SK-N-SH (cell line): ENCODE results near the gene MARCHF11. TPM values are rescaled to one million over a fixed set of nuclear protein-coding genes. Genes with fewer than 3 reads are reported as not detected.
A peak's percentile ranks its signal among the peaks of the same experiment; 100 is the strongest.

ENCODE experiments used
- CTCF ChIA-PET: fragments of 300-600, 350-600 bp; formaldehyde crosslinking; extraction: SDS; loops from one replicate; lab custom pipeline; 2021; lab: Yijun Ruan, JAX
- POLR2A ChIA-PET: fragments of 350-600 bp; sonication (Branson Sonifier 250); formaldehyde crosslinking; extraction: SDS; loops from one replicate; lab custom pipeline; 2020; ENCODE audit warnings: antibody characterized with exemption, inconsistent platforms; lab: Yijun Ruan, JAX
- DNase-seq: peaks from one replicate; pipeline ENCODE4 v3.0.0; 2012
- H2AFZ ChIP-seq: fragments of 200-600 bp; sonication (generic); 2 replicates; pipeline ENCODE4 v1.8.1; 2016; ENCODE audit warnings: antibody characterized with exemption, mild to moderate bottlenecking, low read depth
- H3F3A ChIP-seq: fragments of 200-600 bp; sonication (generic); replicated peaks from 2 replicates; pipeline ENCODE3; 2016; ENCODE audit warnings: antibody characterized with exemption, mild to moderate bottlenecking; ENCODE audit not compliant: insufficient read depth
- H3K27ac ChIP-seq, 2 experiments: fragments of 200-500 bp in 1 of 2; fragments of 200-600 bp in 1 of 2; sonication (Bioruptor generic) in 1 of 2; sonication (generic), shearing (Covaris generic) in 1 of 2; 2 replicates each; pipeline versions ENCODE4 v1.5.1 to v1.6.1; 2014 to 2016; ENCODE audit warnings: low read depth in 2 of 2, inconsistent platforms in 1 of 2, low read length in 1 of 2, mild to moderate bottlenecking in 1 of 2, mixed read lengths in 1 of 2
- H3K27me3 ChIP-seq: fragments of 200-600 bp; sonication (generic), shearing (Covaris generic); 2 replicates; pipeline ENCODE4 v1.6.1; 2016; ENCODE audit warnings: mixed run types; ENCODE audit not compliant: insufficient read depth
- H3K36me3 ChIP-seq, 2 experiments: fragments of 200-500 bp in 1 of 2; fragments of 200-600 bp in 1 of 2; sonication (Bioruptor generic) in 1 of 2; sonication (generic) in 1 of 2; replicated peaks in 1 of 2; 2 replicates each; pipeline versions ENCODE3 to v1.5.1; 2014 to 2016; ENCODE audit warnings: low read length in 1 of 2, mild to moderate bottlenecking in 1 of 2; ENCODE audit not compliant: insufficient read depth in 2 of 2, control insufficient read depth in 1 of 2
- H3K4me1 ChIP-seq, 2 experiments: fragments of 200-500 bp in 1 of 2; fragments of 200-600 bp in 1 of 2; sonication (Bioruptor generic) in 1 of 2; sonication (generic), shearing (Covaris generic) in 1 of 2; 2 replicates each; pipeline versions ENCODE4 v1.5.1 to v1.6.1; 2014 to 2016; ENCODE audit warnings: low read depth in 1 of 2, low read length in 1 of 2, mixed run types in 1 of 2; ENCODE audit not compliant: insufficient read depth in 2 of 2, control insufficient read depth in 1 of 2
- H3K4me2 ChIP-seq: fragments of 200-600 bp; sonication (generic), shearing (Covaris generic); 2 replicates; pipeline ENCODE4 v1.6.1; 2017; ENCODE audit warnings: mixed run types
- H3K4me3 ChIP-seq, 2 experiments: fragments of 200-500 bp in 1 of 2; fragments of 200-600 bp in 1 of 2; sonication (Bioruptor generic) in 1 of 2; sonication (generic), shearing (Covaris generic) in 1 of 2; 2 replicates each; pipeline versions ENCODE4 v1.5.1 to v1.8.1; 2014 to 2016; ENCODE audit warnings: low read depth in 2 of 2, inconsistent platforms in 1 of 2, low read length in 1 of 2, mild to moderate bottlenecking in 1 of 2, mixed read lengths in 1 of 2, moderate library complexity in 1 of 2
- H3K79me2 ChIP-seq: fragments of 200-600 bp; sonication (generic); 2 replicates; pipeline ENCODE4 v1.8.1; 2017; ENCODE audit warnings: mild to moderate bottlenecking; ENCODE audit not compliant: insufficient read depth
- H3K9ac ChIP-seq: fragments of 200-600 bp; sonication (generic); 2 replicates; pipeline ENCODE4 v1.6.1; 2017; ENCODE audit warnings: mixed run types
- H3K9me2 ChIP-seq: fragments of 200-600 bp; sonication (generic); 2 replicates; pipeline ENCODE4 v1.6.1; 2017; ENCODE audit warnings: mixed run types
- H3K9me3 ChIP-seq: fragments of 200-600 bp; sonication (generic); 2 replicates; pipeline ENCODE4 v1.6.1; 2017; ENCODE audit warnings: mixed run types, mild to moderate bottlenecking, moderate library complexity
- H4K20me1 ChIP-seq: fragments of 200-600 bp; sonication (generic); 2 replicates; pipeline ENCODE4 v1.6.1; 2017; ENCODE audit warnings: mild to moderate bottlenecking, mixed run types; ENCODE audit not compliant: insufficient read depth
- CHD2 ChIP-seq: fragments of 150-350 bp; IDR thresholded peaks from 2 replicates; pipeline ENCODE4 v1.6.1; 2018; ENCODE audit warnings: low read length; ENCODE audit not compliant: partially characterized antibody
- ELF1 ChIP-seq: IDR thresholded peaks from 2 replicates; pipeline ENCODE4 v1.4.0; 2012
- FOXM1 ChIP-seq: IDR thresholded peaks from 2 replicates; pipeline ENCODE4 v1.4.0; 2012; ENCODE audit warnings: low read depth, mild to moderate bottlenecking
- GATA2 ChIP-seq: sonication (generic); formaldehyde crosslinking; IDR thresholded peaks from 2 replicates; pipeline ENCODE4 v1.5.0; 2020; ENCODE audit warnings: mild to moderate bottlenecking, missing genetic modification reagents
- MEF2A ChIP-seq: IDR thresholded peaks from 2 replicates; pipeline ENCODE4 v1.4.0; 2012; ENCODE audit warnings: low read depth, borderline replicate concordance
- NFIC ChIP-seq: IDR thresholded peaks from 2 replicates; pipeline ENCODE4 v1.4.0; 2012; ENCODE audit warnings: borderline replicate concordance
- NRF1 ChIP-seq: IDR thresholded peaks from 2 replicates; pipeline ENCODE4 v1.6.1; 2012; ENCODE audit warnings: low read depth, mild to moderate bottlenecking, low read length
- RAD21 ChIP-seq: IDR thresholded peaks from 2 replicates; pipeline ENCODE4 v1.6.1; 2012; ENCODE audit warnings: mild to moderate bottlenecking, low read length
- RXRA ChIP-seq: IDR thresholded peaks from 2 replicates; pipeline ENCODE4 v1.4.0; 2012; ENCODE audit warnings: low read depth, mild to moderate bottlenecking, borderline replicate concordance
- SIN3A ChIP-seq: IDR thresholded peaks from 2 replicates; pipeline ENCODE4 v1.6.1; 2012; ENCODE audit warnings: low read depth, mild to moderate bottlenecking, low read length, moderate library complexity, borderline replicate concordance
- TCF12 ChIP-seq: IDR thresholded peaks from 2 replicates; pipeline ENCODE4 v1.4.0; 2012
- USF1 ChIP-seq: IDR thresholded peaks from 2 replicates; pipeline ENCODE4 v1.4.0; 2012; ENCODE audit warnings: low read depth, borderline replicate concordance
- USF2 ChIP-seq: fragments of 150-350 bp; IDR thresholded peaks from 2 replicates; pipeline ENCODE4 v1.6.1; 2017; ENCODE audit warnings: antibody characterized with exemption, low read length, low read depth, borderline replicate concordance
- YY1 ChIP-seq: IDR thresholded peaks from 2 replicates; pipeline ENCODE4 v1.4.0; 2012; ENCODE audit warnings: low read depth, mild to moderate bottlenecking
- WGBS: methylation state at CpG from one replicate; pipeline ENCODE4 v1.1.6; 2017; ENCODE audit warnings: low lambda C conversion rate; 5-methylcytosine and 5-hydroxymethylcytosine counted together
- polyA plus RNA-seq, 3 experiments: library from polyadenylated mRNA; depleted of rRNA; stranded (reverse); fragments of >200 nt; gene quantifications; 2 replicates each; pipeline ENCODE4 v1.2.3, GENCODE V29; 2012
- TF ChIP-seq, protein P1 (sequence below): IDR thresholded peaks from 2 replicates; pipeline ENCODE4 v1.4.0; 2012; ENCODE audit warnings: low read depth
- TF ChIP-seq, protein P2 (sequence below): IDR thresholded peaks from 2 replicates; pipeline ENCODE4 v1.4.0; 2012; ENCODE audit warnings: low read depth, borderline replicate concordance

The MARCHF11 gene
- polyA plus RNA-seq, 1 of the 3 experiments (the other 2 are of a cell fraction): 1.7 TPM

DNA sequence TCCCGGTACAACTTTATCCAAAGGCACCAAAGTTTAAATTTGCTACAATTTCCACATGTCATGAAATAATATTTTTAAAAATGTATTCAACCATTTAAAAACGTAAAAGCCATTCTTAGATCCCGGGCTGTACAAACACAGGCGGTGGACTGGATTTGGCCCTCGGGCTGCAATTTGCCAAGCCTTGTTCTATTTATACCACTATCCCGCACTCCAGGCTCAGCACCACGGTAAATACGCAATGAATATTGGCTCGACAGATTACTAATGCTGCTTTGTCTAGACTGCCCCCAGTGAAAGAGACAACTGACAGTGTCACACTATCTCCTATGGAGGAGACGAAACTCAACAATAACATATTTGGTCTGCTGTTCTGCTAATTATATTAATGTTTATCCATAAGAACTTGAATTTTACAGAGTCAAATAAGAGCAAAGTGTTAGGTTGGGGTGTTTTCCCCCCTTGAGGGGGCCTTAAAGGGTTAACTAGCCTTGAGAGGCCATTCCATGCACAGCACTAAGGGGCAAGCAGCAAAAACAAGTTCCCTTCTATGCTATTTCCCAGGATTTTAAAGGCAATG is 98.1 kb downstream of the MARCHF11 start:
- no peaks in the 10 kb centered on the region for H4K20me1 ChIP-seq
- no peak overlapping the region for H3K4me2 ChIP-seq
- WGBS: 56% methylated on average over 10 of the region's 10 CpGs
- H3K36me3 ChIP-seq: no peaks in the 10 kb centered on the region
- no peaks in the 10 kb centered on the region for H3K27me3 ChIP-seq
- H2AFZ ChIP-seq: no peak overlapping the region
- no peak for TF ChIP-seq ELF1
- no peak for TF ChIP-seq CHD2
- no peak for TF ChIP-seq GATA2
- no peak for TF ChIP-seq YY1
- TF ChIP-seq TCF12: no peak
- TF ChIP-seq FOXM1: no peak
- TF ChIP-seq RXRA: no peak
- TF ChIP-seq, protein P1, sequence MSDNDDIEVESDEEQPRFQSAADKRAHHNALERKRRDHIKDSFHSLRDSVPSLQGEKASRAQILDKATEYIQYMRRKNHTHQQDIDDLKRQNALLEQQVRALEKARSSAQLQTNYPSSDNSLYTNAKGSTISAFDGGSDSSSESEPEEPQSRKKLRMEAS: no peak
- TF ChIP-seq NRF1: no peak
- TF ChIP-seq SIN3A: no peak
- no peak for TF ChIP-seq MEF2A
- H3K4me3 ChIP-seq: no peak overlapping the region
- ChIA-PET CTCF (no interaction called here), POLR2A (no interaction called here)
- no peak for DNase-seq
- no peaks in the 10 kb centered on the region for H3F3A ChIP-seq
- H3K9ac ChIP-seq: no peak overlapping the region
- no peak overlapping the region for H3K27ac ChIP-seq
- H3K79me2 ChIP-seq: no peaks in the 10 kb centered on the region
- H3K4me1 ChIP-seq: peaks cover 0 to 16% of the 10 kb centered on the region in 2 experiments; a peak in 2 of 4 replicates
- no peaks in the 10 kb centered on the region for H3K9me3 ChIP-seq
- no peaks in the 10 kb centered on the region for H3K9me2 ChIP-seq

DNA sequence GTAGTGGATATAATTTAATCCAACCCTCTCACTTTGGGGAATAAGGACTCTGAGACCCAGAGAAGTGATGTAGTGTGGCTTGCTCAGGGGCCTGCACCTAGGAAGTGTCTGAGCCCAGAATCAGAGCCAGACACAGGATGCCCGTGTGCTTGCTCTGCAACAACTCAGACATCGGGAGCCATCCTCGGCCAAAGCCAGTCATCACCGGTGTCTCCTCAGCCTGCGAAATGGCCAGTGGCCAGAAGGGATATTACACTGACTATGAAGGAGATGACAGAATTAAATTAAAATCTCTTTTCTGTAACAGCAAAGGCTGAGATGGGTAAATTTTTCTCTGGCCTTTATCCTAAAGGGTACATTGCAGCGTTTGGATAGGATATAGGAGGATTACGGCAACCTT is 102.9 kb downstream of the MARCHF11 start:
- no peak overlapping the region for H3K4me2 ChIP-seq
- no peaks in the 10 kb centered on the region for H3K9me2 ChIP-seq
- H2AFZ ChIP-seq: no peak overlapping the region
- no peaks in the 10 kb centered on the region for H3K79me2 ChIP-seq
- peak overlapping the region in 1 of 2 experiments; percentile 73; a peak in 2 of 4 replicates for H3K27ac ChIP-seq
- CTCF ChIA-PET: interaction anchor here (1.3 kb wide), 1 partner anchor 84 kb away, joined by 4 read pairs; no protein-coding TSS in a partner anchor
- no peak overlapping the region for H3K9ac ChIP-seq
- H3K36me3 ChIP-seq: no peaks in the 10 kb centered on the region
- TF ChIP-seq NFIC (no peak), USF1 (no peak), GATA2 (0 out of 2 replicates have a peak, but pooled peaks have one; percentile 8), USF2 (no peak), SIN3A (no peak), TCF12 (no peak), RAD21 (peak; percentile 31)
- TF ChIP-seq, protein P1: no peak
- TF ChIP-seq, protein P2, sequence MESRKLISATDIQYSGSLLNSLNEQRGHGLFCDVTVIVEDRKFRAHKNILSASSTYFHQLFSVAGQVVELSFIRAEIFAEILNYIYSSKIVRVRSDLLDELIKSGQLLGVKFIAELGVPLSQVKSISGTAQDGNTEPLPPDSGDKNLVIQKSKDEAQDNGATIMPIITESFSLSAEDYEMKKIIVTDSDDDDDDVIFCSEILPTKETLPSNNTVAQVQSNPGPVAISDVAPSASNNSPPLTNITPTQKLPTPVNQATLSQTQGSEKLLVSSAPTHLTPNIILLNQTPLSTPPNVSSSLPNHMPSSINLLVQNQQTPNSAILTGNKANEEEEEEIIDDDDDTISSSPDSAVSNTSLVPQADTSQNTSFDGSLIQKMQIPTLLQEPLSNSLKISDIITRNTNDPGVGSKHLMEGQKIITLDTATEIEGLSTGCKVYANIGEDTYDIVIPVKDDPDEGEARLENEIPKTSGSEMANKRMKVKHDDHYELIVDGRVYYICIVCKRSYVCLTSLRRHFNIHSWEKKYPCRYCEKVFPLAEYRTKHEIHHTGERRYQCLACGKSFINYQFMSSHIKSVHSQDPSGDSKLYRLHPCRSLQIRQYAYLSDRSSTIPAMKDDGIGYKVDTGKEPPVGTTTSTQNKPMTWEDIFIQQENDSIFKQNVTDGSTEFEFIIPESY: no peak
- TF ChIP-seq, all 33 proteins: peak for 2
- no peak overlapping the region for H3K4me3 ChIP-seq
- no peaks in the 10 kb centered on the region for H3K9me3 ChIP-seq
- no peaks in the 10 kb centered on the region for H4K20me1 ChIP-seq
- peaks cover 0 to 11% of the 10 kb centered on the region in 2 experiments; a peak in 2 of 4 replicates for H3K4me1 ChIP-seq
- H3K27me3 ChIP-seq: no peaks in the 10 kb centered on the region
- H3F3A ChIP-seq: no peaks in the 10 kb centered on the region
- 22% methylated on average over 7 of the region's 7 CpGs for WGBS
- POLR2A ChIA-PET: no interaction called here
- peak; percentile 46 for DNase-seq
